Progenitor cell of endocrine pancreas (in vitro differentiated cells): ENCODE results near the gene DDX56. TPM values are rescaled to one million over a fixed set of nuclear protein-coding genes. Genes with fewer than 3 reads are reported as not detected.
A peak's percentile ranks its signal among the peaks of the same experiment; 100 is the strongest.

Experiments
- DNase-seq: peaks from one replicate; pipeline ENCODE4 v3.0.0; 2021; ENCODE audit warnings: low spot score; ENCODE audit not compliant: unreplicated experiment
- H3K27ac Mint-ChIP-seq: 2 replicates; pipeline ENCODE4 v1.8.0; 2021; ENCODE audit warnings: mild to moderate bottlenecking, moderate library complexity, mixed read lengths
- H3K27me3 Mint-ChIP-seq: 2 replicates; pipeline ENCODE4 v1.8.0; 2021; ENCODE audit warnings: mixed read lengths
- H3K36me3 Mint-ChIP-seq: 2 replicates; pipeline ENCODE4 v1.8.0; 2022; ENCODE audit warnings: mixed read lengths; ENCODE audit not compliant: insufficient read depth
- H3K4me1 Mint-ChIP-seq: 2 replicates; pipeline ENCODE4 v1.8.0; 2021; ENCODE audit warnings: low read depth, mixed read lengths
- H3K4me3 Mint-ChIP-seq: 2 replicates; pipeline ENCODE4 v1.8.0; 2021; ENCODE audit warnings: low read depth, mild to moderate bottlenecking, moderate library complexity, mixed read lengths
- H3K9me3 Mint-ChIP-seq: 2 replicates; pipeline ENCODE4 v1.8.0; 2021; ENCODE audit warnings: low read depth, mixed read lengths
- total RNA-seq: library from RNA; stranded (reverse); gene quantifications from 2 replicates; pipeline ENCODE4 v1.2.1, GENCODE V29; 2021
- TF ChIP-seq, protein P1 (sequence below): fragments of 200-600 bp; sonication (generic); IDR thresholded peaks from one replicate; pipeline ENCODE4 v1.5.0; 2021; ENCODE audit warnings: antibody characterized with exemption, mild to moderate bottlenecking; ENCODE audit not compliant: unreplicated experiment

The DDX56 gene
- total RNA-seq, 1 donor from 2014 or later = 111 TPM

GRCh38 chr7:44520574-44520973, 53.1 kb downstream of the DDX56 start:
- peaks cover 10% of the 10 kb centered on the region for H3K9me3 Mint-ChIP-seq
- no peaks in the 10 kb centered on the region for H3K4me1 Mint-ChIP-seq
- TF ChIP-seq, protein P1, sequence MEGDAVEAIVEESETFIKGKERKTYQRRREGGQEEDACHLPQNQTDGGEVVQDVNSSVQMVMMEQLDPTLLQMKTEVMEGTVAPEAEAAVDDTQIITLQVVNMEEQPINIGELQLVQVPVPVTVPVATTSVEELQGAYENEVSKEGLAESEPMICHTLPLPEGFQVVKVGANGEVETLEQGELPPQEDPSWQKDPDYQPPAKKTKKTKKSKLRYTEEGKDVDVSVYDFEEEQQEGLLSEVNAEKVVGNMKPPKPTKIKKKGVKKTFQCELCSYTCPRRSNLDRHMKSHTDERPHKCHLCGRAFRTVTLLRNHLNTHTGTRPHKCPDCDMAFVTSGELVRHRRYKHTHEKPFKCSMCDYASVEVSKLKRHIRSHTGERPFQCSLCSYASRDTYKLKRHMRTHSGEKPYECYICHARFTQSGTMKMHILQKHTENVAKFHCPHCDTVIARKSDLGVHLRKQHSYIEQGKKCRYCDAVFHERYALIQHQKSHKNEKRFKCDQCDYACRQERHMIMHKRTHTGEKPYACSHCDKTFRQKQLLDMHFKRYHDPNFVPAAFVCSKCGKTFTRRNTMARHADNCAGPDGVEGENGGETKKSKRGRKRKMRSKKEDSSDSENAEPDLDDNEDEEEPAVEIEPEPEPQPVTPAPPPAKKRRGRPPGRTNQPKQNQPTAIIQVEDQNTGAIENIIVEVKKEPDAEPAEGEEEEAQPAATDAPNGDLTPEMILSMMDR = no peak
- no peak for DNase-seq
- H3K27ac Mint-ChIP-seq = no peak overlapping the region
- peaks cover 20% of the 10 kb centered on the region for H3K36me3 Mint-ChIP-seq
- H3K4me3 Mint-ChIP-seq = no peak overlapping the region
- H3K27me3 Mint-ChIP-seq = no peaks in the 10 kb centered on the region

DNA sequence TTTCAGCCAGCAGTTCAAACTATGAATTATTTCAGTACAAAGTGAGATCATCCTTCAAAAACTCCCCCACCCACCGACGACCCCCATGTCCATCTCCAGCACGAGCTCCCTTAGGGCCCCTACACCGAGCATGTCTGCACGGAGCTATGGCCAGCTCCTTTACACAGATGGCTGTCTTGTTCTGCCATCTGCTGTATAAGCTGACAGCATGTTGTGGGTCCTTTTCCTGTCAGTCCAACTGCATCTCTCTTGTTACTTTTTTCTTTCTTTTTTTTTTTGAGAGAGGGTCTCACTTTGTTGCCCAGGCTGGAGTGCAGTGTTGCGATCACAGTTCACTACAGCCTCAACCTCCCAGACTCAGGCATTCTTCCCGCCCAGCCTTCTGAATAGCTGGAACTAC, 54.2 kb downstream of the DDX56 start:
- TF ChIP-seq, protein P1 = no peak
- Mint-ChIP-seq H3K36me3 (peaks cover 15% of the 10 kb centered on the region), H3K9me3 (peaks cover 5% of the 10 kb centered on the region), H3K4me3 (no peak overlapping the region), H3K4me1 (no peaks in the 10 kb centered on the region), H3K27me3 (no peaks in the 10 kb centered on the region), H3K27ac (no peak overlapping the region)
- no peak for DNase-seq

DNA sequence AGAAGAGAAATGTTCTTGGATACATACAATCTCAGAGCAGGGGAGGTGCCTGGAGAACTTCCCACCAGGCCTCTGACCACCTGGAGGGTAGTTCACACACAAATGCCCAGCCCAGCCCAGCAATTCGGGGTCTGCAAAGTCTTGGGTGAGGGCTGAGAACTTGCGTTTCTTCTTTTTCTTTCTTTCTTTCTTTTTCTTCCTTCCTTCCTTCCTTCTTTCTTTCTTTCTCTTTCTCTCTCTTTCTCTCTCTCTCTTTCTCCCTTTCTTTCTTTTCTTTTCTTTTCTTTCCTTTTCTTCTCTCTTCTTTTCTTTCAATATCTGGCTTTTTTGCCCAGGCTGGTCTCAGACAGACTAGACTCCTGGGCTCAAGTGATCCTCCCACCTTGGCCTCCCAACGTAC, 54.9 kb downstream of the DDX56 start:
- no peak for DNase-seq
- Mint-ChIP-seq H3K36me3 (peaks cover 13% of the 10 kb centered on the region), H3K27me3 (no peaks in the 10 kb centered on the region), H3K9me3 (peaks cover under 1% of the 10 kb centered on the region), H3K27ac (no peak overlapping the region), H3K4me1 (no peaks in the 10 kb centered on the region), H3K4me3 (no peak overlapping the region)
- TF ChIP-seq, protein P1 = no peak

DNA sequence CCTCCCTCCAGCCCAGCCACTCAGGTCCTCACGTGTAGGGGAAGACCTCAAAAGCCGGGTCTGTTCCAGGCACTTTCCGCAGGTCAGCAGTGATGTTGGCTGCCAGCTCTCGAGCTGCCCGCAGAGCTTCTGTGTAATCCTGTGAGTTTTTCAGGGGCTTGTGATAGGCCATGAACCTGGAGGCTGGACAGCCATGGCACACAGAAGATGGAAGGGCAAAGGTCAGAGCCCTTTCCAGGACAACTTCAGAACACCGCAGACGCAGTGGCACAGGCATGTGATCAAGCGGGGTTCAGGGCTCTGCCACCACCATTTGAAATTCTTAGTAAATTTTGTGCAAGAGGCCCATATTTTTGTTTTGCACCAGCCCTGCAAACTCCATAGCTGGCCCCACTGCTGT, 56.5 kb downstream of the DDX56 start:
- Mint-ChIP-seq H3K27me3 (no peaks in the 10 kb centered on the region), H3K4me3 (no peak overlapping the region), H3K27ac (peak overlapping the region; percentile 76), H3K4me1 (no peaks in the 10 kb centered on the region), H3K9me3 (no peaks in the 10 kb centered on the region), H3K36me3 (peaks cover 18% of the 10 kb centered on the region)
- no peak for DNase-seq
- TF ChIP-seq, protein P1 = no peak

Other genes with a start within 250 kb of the DDX56 start
- 9.3 and 12.2 TPM in 2 replicates for gene CAMK2B, start 248.3 kb downstream of the DDX56 start, total RNA-seq
- gene NUDCD3, start 83.2 kb downstream of the DDX56 start, total RNA-seq = 86.2 and 89.0 TPM in 2 replicates
- 21.0 and 21.2 TPM in 2 replicates for gene NPC1L1, start 32.6 kb downstream of the DDX56 start, total RNA-seq
- gene TMED4, start 8.3 kb upstream of the DDX56 start, total RNA-seq = 117 and 119 TPM in 2 replicates
- 93.5 and 105 TPM in 2 replicates for gene OGDH, start 32.7 kb upstream of the DDX56 start, total RNA-seq
- gene ZMIZ2, start 174.9 kb upstream of the DDX56 start, total RNA-seq = 217 and 222 TPM in 2 replicates
- 1,323 and 1,353 TPM in 2 replicates for gene PPIA, start 222.8 kb upstream of the DDX56 start, total RNA-seq